HepG2 (cell line): ENCODE results near the gene SH2B2. TPM values are rescaled to one million over a fixed set of nuclear protein-coding genes. Genes with fewer than 3 reads are reported as not detected.
"Not testable (repeated sequence)": the region's sequence is repeated elsewhere in the genome, so short reads cannot be mapped to it uniquely, and the experiment has no call there.

Experiments
- HNF1B ChIP-seq: sonication (generic); formaldehyde crosslinking; IDR thresholded peaks from 2 replicates; pipeline ENCODE4 v1.5.1; 2020; ENCODE audit warnings: mild to moderate bottlenecking, moderate library complexity, missing genetic modification reagents
- MXD1 ChIP-seq: sonication (generic); formaldehyde crosslinking; IDR thresholded peaks from 2 replicates; pipeline ENCODE4 v1.4.0; 2020; ENCODE audit warnings: mild to moderate bottlenecking, missing genetic modification reagents
- SP5 ChIP-seq: IDR thresholded peaks from 2 replicates; pipeline ENCODE4 v1.6.1; 2016; ENCODE audit warnings: low read depth, borderline replicate concordance
- TGIF2 ChIP-seq: IDR thresholded peaks from 2 replicates; pipeline ENCODE4 v1.6.1; 2016; ENCODE audit warnings: control low read depth, missing compliant biosample characterization
- TOPORS ChIP-seq: sonication (generic); formaldehyde crosslinking; IDR thresholded peaks from 2 replicates; pipeline ENCODE4 v1.8.0; 2023; ENCODE audit warnings: mild to moderate bottlenecking, missing genetic modification reagents
- ZBTB40 ChIP-seq, 2 experiments: fragments of 450-650 bp in 1 of 2; sonication (generic) in 1 of 2; formaldehyde crosslinking in 1 of 2; IDR thresholded peaks; 2 replicates each; pipeline versions ENCODE4 v1.6.1 to v1.8.0; 2016 to 2022; ENCODE audit warnings: antibody characterized with exemption in 1 of 2, mild to moderate bottlenecking in 1 of 2, missing genetic modification reagents in 1 of 2
- ZFP37 ChIP-seq: sonication (generic); formaldehyde crosslinking; IDR thresholded peaks from 2 replicates; pipeline ENCODE4 v1.4.0; 2020; ENCODE audit warnings: missing genetic modification reagents, borderline replicate concordance
- ZMYM3 ChIP-seq: sonication (generic); formaldehyde crosslinking; IDR thresholded peaks from 2 replicates; pipeline ENCODE4 v1.5.1; 2020; ENCODE audit warnings: mild to moderate bottlenecking, missing genetic modification reagents
- ZNF574 ChIP-seq: sonication (generic); formaldehyde crosslinking; IDR thresholded peaks from 2 replicates; pipeline ENCODE4 v1.4.0; 2020; ENCODE audit warnings: missing genetic modification reagents
- ZNF704 ChIP-seq: sonication (generic); formaldehyde crosslinking; IDR thresholded peaks from 2 replicates; pipeline ENCODE4 v1.8.1; 2023; ENCODE audit warnings: mild to moderate bottlenecking, inconsistent platforms, moderate library complexity, missing genetic modification reagents, borderline replicate concordance
- polyA plus RNA-seq, 8 experiments: library from polyadenylated mRNA; depleted of rRNA in 3 of 8; stranded (reverse) in 7 of 8; unstranded in 1 of 8; fragments of >200 nt; fragmentation: Illumina TruSeq in 4 of 8; extraction: Trizol in 4 of 8; gene quantifications; 2 replicates each; pipeline versions ENCODE4 v1.2.1 to v1.2.3, GENCODE V29; 2011 to 2016; ENCODE audit warnings: low read depth in 4 of 8, missing spikeins in 1 of 8, mixed read lengths in 1 of 8; ENCODE audit not compliant: insufficient read depth in 1 of 8
- total RNA-seq, 5 experiments: library from RNA; depleted of rRNA; stranded (reverse); fragments of >200 nt; fragmentation: Illumina TruSeq; extraction: Trizol; gene quantifications; 2 replicates each; pipeline ENCODE4 v1.2.3, GENCODE V29; 2016; ENCODE audit warnings: low read depth in 1 of 5

SH2B2 gene
- total and polyA plus RNA-seq, 2 of the 13 experiments (the other 11 are each of a cell fraction or from before 2014, with no cell fraction given): 0.46 to 1.3 TPM

GRCh38 chr7:102363549-102364393 is 77.1 kb downstream of the SH2B2 start (continued):
- TF ChIP-seq HNF1B (CRISPR knock-in tag) (peak; percentile 91), MXD1 (CRISPR knock-in tag) (0 out of 2 replicates have a peak, but pooled peaks have one; percentile 63), ZNF704 (CRISPR knock-in tag) (0 out of 2 replicates have a peak, but pooled peaks have one; percentile 49), SP5 (0 out of 2 replicates have a peak, but pooled peaks have one; percentile 9), ZBTB40 (CRISPR knock-in tag; IDR thresholded peaks at IDR 0.05) (peak; percentile 68), ZFP37 (CRISPR knock-in tag) (0 out of 2 replicates have a peak, but pooled peaks have one; percentile 55), TGIF2 (CRISPR knock-in tag) (peak; percentile 81; the same call in 1 of the 2 replicates), ZMYM3 (peak; percentile 58; the same call in 1 of the 2 replicates), TOPORS (0 out of 2 replicates have a peak, but pooled peaks have one; percentile 28), ZNF574 (CRISPR knock-in tag) (peak; percentile 87)
- TF ChIP-seq ZBTB40 (IDR thresholded peaks at IDR 0.05): not testable (repeated sequence)
